Inferior parietal cortex (tissue), 1 donor: ENCODE data around the gene SFT2D1.

Experiments
- DNase-seq: peaks from one replicate; pipeline ENCODE4 v3.0.0-alpha.2; 2016; ENCODE audit errors: extremely low spot score

The SFT2D1 gene

DNA sequence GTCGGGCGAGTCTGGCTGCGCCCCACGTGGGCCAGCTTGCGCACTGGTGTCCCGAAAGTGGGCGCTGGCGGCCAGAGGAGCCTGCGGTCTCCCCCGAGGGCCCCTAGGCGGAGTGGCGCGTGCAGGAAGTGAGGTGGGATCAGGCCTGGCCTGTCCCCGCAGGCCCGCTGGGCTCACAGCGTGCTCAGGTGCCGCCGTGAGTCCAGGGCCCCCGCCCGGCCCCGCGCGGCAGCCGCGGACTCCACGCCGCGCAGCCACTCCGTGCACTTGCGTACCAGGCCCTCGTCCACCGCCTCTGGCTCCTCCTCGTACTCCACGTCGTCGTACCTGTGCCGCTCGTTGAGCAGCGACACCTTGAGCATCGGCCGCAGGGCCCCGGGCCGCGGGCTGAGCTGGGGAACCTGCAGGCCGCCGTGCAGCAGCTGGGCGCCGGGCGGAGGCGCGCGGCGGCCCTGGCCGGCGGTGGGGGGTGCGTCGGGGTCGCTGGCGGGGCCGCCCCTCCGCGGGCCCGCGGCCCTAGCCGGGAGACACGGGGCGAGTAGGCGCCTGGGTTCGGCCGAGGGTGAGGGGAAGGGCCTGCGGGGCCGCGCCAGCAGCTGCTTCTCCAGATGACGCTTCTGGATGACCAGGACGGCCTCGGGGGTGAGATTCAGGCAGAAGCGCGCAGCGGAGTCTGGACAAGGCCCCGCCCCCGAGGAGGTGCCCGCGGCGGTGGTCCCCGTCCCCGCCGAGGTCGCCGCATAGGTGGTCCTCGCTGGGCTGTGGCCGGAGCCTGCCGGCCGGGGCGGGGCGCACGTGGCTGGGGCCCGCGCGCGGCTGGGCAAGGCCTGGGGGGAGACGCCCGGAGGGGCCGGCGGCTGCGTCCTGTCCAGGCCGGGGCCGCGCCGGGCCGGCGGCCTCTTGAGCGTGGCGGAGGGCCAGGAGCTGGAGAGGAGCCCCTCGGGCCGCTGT is 35.0 kb downstream of the SFT2D1 start:
- DNase-seq: no peak

DNA sequence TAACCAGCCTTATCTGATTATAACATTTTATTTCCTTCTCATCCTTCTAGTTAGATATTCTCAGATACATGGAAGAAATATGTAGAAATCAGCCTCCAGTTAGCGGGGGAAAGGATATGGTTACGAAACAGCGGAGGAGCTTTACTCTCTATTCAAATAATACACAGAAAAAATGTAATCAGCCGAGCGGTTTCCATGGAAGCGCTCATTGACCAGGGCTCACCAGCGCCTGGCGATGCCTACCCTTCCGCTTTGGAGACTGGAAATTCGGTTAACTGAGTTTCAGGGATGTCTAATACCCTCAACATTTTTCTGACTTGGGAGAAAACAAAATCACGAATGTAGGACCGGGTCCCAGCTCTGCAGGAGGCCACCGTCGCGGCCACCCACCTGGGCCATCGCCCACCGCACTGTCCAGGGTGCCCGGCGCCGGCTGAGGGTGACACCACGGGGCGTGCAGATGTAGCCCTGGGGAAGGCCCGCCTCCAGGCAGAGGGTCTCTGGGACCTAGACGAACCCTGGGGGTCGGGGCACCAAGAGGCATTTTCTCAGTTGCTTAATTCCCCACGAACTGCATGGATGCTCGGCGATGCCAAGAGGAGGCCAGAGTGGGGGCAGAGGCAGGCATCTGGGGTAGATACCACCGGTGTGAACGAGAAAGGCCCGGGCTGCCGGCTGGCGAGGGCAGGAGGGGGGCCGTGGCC is 35.8 kb downstream of the SFT2D1 start:
- no peak for DNase-seq

DNA sequence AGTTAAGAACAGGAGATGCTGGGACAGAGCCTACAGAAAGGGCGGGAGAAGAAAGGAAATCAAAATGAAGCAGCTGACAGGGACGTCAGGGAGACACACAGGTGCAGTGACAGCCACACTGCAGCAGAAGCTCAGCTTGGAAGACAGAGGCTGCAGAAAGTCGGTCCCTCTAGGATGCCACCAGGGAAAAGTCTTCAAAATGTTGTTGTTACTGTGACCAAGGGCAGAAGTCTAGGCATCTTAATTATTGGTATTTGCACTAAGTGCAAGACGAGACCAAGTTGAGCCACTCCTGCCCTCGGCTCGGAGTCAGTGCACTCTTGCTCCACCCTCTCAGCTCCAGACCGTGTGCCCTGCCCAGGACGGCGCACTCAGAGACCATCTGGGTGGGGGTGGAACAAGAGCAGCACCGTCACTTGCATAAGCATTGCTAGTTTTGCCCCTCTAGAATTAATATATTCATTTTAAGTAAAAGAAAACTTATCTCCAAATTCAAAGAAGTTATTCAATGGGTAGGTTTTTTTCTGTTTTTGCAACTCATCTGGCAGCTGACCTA is 36.7 kb downstream of the SFT2D1 start:
- no peak for DNase-seq

DNA sequence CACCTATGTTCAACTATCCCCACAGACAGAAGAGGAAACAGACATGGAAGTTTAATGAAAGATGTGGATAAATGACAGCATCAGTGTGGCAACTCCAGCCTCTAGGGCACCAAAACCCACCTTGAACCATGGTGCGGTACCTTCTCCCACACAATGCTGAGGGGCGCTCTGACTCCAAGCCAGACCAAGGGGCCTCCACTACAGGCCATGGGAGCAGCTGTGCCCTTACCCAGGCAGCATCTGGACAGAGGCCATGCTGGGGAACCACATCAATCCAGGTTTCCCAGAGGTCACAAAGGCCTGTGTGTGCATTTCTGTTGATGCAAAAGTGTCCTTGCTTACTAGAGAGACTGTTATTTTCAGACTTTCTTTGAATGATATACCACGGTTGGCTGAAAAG is 38.2 kb downstream of the SFT2D1 start:
- DNase-seq: no peak

DNA sequence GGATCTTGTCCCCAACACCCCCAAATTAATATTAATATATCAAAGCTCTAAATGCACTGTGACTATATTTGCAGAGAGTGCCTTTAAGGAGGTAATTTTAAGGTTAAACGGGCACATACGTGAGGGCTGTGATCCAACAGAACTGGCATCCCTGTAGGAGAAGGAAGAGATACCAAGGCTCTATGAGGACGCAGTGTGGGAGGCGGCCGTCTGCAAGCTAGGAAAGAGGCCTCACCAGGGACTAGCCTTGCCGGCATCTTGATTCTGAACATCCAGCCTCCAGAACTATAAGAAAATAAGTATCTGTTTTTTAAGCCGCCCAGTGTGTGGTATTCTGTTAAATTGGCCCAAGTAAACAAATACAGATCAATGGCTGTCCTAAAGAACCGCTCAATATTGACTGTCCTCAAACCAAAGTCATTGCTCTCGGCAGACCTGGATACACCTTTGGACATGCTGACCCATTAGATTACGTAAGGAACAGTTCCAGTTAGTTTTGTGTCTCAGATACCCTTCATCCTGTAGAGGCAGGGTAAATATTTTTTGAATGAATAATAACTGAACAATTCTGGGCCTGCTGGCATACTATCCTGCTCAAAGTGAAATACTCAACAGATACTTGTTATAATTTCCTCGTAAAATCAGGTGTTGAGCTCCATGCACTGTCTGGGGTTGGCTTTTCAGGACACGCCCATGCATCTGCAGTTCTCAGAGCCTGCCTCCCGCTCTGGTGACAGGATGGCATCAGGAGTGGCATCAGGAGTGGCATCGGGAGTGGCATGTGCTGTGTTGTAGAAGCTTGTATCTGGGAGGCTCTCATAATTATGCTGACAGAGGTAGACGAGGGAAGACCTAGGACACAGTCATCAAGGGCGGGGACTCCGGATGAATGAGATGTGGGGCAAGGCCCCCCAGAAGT is 40.5 kb downstream of the SFT2D1 start:
- DNase-seq: no peak

DNA sequence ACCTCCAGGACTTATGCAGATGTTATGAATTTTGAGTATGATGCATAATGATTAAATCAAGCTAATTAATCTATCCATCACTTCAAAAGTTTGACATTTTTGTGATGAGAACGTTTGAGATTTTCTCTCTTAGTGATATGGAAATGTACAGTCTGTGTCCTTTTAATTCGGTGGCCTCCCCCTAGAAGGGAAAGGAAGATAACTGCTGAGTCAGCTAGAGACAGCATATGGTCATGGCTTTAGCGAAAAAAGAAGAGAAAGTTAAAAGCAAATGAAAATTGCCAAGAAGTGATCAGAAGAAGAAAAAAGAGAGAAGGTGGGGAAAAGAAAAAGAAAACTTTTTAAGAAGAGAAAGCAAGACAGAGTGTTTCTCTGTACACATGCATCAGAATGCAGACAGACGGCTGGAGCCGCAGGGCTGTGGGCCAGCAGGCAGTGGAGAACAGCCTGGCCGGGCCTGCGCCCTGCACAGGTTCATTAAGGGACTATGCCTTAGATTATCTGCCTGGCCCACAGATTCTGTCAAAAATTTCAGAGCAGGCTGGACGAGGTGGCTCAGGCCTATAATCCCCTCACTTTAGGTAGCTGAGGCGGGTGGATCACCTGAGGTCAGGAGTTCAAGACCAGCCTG is 41.9 kb downstream of the SFT2D1 start:
- DNase-seq: no peak

DNA sequence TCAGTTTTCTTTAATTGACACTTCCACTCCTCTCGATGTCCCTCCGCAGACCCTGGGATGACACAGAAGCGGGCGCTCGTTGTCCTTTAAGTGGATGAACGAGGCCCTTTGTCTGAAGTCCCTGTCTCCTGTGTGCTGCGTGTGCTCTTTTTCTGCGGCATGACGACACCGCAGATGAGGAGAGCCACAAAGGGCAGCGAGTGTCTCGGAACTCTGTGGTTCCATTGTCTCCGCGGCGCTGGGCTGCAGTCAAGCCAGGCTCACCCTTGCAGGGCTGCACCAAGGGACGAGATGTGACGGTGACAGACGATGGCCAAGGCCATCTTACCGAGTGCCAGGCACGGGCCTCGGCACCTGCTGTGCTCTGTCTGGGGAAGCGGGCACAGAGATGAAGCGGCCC is 44.7 kb downstream of the SFT2D1 start:
- DNase-seq: peak; percentile 85

DNA sequence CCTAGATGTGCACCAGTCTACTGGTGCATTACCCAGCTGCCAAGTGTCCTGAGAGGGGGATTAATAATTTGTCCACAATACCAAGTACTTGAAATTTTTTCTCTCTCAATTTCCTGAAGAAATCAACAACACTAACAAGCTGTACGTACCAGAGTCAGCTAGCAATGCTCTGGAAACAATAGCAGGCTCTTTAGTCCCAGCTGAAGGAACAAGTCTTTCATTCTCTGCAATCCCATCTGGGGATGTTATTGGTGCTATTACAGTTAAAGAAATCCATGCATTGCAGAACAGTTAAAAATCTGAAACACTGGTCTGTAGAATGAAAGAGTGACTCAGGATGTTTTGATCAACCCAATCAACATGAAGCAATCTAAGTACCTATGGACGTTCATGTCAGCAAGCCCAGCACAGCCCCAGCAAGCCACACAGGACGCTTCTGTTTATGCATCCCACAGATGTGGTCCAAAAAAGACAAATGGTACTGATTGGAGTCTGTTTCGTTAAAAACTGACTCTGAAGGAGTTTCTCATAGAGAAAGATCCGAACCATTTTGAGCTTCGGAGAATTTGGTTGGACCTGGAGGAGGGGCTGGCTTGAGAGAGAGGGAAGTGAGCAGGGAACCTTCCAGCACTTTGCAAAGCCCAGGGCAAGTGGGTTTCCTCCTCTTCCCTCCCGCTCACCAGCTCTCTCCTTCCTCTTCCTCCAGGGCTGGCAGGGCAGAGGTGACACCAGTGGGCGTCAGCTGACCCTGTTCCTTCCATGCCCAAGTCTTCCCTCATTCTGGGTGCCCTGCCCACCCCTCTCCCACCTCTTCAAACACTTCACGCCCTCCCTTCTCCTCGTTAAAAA is 46.1 kb downstream of the SFT2D1 start:
- peak; percentile 69 for DNase-seq

DNA sequence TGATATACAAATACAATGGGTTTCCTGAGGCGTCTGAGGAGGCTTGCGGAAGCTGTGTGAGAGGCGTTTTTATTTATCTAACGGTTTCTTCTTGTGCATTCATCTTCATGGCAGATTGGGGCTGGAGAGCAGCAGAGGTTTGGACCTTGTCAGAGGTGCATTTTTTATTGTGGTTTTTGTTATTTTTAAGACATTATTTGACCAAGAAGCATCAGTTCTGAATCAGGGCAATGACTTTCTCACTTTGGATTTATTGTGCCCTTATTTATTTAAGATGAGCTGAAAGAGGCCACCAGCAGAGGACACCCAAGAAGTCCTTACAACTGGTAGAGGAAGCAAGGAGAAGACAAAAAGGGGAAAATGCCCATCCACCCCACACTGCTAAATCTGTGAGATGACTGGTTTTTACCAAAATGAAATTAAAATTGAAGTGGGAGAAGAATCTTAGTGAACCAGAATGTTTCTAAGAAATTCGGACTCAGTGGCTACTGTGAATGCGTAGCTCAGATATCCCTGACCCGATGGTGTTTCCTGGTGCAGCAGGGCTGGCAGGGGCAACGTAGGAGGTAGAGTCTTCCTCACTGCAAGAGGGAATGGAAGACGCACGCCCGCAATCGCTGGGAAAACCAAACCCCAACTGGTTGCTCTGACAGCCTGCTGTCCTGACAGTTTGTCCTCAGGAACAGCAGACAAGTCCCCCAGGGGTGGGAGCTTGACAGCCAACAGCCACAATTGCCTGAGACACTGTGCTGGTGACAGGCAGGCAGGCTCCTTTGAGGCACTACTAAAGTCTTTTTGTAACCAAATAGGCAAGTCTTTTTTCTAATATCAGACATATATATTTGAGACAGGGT is 48.4 kb downstream of the SFT2D1 start:
- no peak for DNase-seq

DNA sequence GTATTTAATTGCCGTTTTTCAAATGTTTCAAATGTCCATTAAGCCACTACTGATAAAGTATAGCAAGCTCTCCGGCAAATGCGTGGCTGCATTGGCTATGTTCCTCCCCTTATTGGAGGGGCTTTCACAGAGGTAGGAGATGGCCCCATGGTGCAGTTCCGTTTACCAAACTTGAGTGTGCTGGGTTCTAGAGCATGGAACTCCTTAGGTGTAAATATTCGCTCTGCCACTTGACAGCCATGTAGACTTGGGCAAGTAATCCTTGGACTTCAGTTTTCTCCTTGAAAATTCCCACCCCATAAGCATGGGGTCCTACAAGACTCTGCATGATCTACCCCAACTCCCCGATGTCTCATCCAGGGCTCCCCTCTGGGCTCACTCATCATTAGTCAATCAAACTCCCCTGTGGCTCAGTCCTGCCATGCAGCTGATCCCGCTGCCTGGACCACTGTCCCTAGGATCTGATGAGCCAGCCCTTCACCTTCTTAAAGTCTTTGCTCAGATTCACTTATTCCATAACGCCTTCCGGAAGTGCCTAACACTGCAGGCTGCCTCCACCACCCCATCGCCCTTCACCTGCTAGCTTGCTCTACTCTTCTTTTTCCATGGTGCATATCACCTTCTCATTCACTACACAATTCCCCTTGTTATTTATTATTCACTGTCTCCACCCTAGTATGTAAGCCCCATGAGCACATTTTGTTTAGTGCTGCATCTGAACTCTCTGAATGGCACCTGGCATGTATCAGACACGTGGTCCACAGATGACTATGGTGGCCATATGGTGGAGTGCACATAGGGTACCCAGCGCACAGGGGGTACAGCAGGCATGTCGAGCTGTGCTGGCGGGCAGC is 52.9 kb downstream of the SFT2D1 start:
- DNase-seq: no peak

DNA sequence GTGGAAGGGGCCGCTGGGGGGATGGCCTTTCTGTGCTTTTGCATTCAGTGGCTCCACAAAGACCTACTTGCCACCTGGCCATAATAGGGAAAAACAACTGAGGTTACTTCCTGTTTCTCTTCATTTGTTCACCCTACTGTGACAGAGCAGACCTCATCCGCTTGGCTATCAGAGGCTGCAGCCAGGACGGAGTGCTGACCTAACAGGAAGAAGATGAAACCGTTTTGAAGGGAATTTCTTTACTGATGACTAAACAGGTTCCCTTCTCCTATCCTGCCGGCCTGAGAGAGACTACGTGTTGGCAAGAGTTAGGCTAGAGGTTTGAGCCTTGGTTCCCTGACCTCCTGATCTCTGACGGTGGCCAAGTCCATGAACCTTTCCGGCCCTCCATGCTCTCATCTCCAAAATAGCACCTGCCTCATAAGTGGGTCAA is 55.5 kb downstream of the SFT2D1 start:
- no peak for DNase-seq

DNA sequence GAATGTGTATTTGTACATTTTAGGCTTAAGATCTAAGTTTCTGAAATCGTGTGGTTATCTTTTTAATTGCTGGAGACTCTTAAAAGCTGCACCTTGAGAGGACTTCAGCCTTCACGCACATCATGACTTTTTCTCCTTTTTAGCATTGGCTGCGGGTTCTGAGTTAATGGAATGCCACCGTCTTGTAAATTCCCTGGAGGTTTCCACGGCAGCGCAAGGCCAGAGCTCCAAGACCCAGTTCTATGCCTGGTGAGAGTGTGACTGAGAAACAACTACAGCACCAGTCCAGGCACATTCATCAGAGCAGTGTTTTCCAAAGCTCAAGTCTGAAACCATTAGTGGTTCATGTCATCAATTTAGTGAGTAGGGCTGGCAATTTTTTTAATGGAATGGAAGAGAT is 57.1 kb downstream of the SFT2D1 start:
- no peak for DNase-seq

DNA sequence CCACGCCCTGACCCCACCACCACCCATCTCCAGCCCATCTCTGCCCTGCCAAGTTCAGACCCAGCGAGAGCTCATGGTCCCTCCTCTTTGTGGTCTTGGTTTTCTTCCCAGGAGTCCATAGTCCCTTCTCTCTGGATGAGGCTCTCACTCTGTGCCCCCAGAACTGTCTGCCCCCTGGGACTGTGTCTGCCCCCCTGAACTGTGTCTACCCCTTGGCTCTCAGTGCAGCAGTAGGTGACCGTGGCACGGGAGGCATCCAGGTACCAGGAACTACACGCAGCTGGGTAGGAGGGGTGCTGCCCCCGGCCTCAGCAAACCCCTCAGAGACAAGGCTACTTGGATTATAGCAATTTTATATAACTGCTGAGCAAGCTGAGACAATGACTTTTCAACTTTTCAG is 57.7 kb downstream of the SFT2D1 start:
- no peak for DNase-seq

DNA sequence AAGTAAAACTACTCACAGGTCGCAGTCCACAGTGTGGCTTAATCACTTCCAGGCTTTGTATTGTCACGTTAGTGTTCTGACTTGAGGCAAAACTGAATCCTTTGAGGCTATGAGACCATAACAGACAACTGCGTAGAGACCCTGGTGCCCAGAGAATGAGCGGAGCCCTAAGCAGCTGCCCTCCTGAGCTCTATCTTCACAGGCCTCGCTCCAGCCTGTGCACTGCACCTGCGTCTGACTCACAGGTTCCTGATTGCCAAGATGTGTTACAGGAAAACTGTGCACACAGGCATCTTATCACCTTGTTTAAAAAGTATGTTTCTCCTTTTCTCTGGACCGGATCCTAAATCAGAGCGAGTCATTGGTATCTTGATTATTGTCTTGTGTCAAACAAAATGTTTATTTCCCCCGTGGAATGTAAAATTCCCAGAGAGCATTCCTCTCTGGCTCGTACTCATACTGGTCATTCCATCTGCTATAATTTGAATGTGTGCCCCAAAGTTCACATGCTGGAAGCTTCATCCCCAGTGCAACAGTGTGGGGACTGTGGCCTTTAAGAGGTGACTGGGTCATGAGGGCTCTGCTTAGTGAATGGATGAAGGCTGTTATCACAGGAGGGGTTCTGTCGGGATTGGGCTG is 59.8 kb downstream of the SFT2D1 start:
- no peak for DNase-seq

DNA sequence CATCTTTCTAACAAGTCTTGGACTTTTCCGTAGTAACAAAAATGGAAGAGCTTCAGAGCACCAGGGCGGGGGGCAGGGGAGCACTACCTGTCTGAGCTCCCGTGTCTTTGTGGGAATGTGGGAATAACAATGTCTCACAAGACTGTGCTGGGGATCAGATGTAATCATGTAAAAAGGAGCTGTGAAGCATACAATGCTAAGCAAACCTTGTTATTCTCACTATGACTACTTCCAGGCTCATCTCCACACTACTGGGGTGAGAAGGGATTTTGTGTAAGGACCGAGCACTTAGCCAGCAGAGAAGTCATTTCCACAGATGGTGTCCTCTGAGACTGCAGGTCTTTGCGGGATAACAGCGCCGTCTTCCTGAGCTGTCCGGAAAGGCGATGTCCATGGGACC is 61.2 kb downstream of the SFT2D1 start:
- no peak for DNase-seq

DNA sequence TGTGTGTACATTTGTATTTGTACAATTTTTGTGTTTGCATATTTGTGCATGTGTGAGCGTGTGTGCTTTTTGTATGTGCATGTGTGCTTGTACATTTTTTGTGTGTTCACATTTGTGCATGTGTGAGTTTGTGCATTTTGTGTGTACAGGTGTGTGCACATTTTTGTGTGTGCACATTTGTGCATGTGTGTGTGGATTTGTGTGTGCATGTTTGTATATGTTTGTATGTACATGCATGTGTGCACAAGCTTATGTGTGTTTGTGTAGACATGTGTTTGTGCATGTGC is 63.0 kb downstream of the SFT2D1 start:
- no peak for DNase-seq

DNA sequence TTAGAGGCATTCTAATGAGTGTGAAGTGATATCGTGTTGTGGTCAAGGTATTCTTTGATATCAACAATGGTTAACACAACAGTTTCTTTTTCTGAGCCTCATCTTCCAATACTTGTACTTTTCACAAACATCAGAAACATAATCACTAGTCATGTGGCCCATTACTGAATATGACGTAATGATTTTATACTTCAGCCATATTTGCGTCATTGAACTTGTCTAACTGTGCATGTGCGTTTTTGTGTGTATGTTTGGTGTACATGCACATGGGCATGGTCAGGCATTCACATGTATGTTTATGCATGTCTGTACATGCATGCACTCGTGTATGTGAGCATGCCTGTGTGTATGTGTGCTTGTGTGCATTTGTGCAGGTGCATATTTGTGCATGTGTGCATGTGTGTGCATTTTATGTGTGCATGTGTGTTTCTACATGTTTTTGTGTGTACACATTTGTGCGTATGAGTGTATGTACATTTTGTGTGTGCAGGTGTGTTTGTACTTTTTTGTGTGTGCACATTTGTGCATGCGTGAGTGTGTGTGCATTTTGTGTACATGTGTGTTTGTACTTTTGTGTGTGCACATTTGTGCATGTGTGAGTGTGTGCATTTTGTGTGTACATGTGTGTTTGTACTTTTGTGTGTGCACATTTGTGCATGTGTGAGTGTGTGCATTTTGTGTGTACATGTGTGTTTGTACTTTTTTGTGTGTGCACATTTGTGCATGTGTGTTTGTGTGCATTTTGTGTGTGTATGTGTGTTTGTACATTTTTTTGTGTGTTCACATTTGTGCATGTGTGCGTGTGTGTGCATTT is 63.6 kb downstream of the SFT2D1 start:
- no peak for DNase-seq
